ENCODE data around the gene ABLIM1. TPM values are rescaled to one million over a fixed set of nuclear protein-coding genes. Genes with fewer than 3 reads are reported as not detected.

ABLIM1 gene
- total RNA-seq, 2 experiments from 2014 or later: 119 to 128 TPM

DNA sequence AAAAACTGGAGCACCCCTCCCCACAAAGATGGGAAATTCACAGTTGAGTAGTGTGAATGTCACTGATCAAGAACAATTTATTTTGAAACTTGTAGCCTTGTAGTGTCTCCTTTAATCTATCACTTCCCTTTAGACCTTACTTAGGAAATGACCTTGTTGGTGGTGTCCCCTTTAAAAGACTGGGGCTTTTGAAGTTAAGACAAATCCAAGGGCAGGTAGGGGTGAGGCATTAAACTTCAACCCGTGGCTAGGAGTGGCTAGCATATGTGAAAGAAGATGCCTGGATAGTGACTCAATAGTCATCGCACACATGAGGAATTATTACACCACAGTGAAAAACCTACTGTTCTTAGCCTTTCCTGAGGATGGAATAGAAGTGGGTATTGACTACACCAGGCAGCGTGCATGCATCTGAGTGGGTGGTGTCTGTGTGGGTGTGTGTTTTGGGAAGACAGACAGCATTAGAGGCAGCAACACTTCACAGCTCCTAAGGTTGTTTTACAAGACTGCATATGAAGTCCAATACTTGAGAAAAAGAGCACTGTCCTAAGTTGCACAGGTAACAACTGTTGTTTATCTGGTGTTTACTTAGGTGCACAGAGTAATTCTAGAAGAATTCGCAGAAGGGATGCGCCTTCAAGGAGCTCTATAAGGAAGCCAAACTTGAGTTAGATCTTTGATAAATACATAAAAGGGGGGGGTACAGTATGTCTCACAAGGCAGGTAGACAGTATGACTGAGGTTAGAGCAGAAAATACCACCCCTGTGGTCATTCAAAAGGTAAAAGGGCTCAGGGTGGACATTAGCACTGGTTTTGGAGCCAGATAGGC, 32.9 kb downstream of the ABLIM1 start:
- intact Hi-C loops (cut with micrococcal nuclease): no loop called here
- H3K9me3 Mint-ChIP-seq: peaks cover 13% of the 10 kb centered on the region
- H3K27me3 Mint-ChIP-seq: peaks cover 12% of the 10 kb centered on the region
- H3K4me3 Mint-ChIP-seq: no peak overlapping the region
- no peaks in the 10 kb centered on the region for H3K4me1 Mint-ChIP-seq (ENCODE audit: low read depth)
- H3K27ac Mint-ChIP-seq: no peak overlapping the region
- no peaks in the 10 kb centered on the region for H3K36me3 Mint-ChIP-seq
- no peak for DNase-seq
- ChIA-PET POLR2A (no interaction called here), CTCF (no interaction called here)

DNA sequence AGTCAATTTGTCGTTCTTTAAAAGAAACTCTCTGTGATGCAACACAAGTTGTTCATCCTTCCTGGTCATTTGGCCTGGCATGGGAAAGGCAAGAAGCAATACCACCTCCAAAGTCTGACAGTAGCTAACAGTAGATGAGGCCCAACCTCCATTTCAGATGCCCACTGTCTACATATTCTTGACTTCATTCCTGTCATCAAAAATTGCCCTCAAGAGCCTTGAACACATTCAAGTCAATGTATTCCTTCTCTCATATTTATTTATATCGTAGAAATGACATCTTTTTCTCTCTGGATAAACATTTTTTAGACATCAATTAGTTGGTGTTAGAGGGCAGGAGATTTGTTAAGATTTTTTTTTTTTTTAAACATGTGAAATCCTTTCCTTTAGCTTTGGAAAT, 33.7 kb downstream of the ABLIM1 start:
- ChIA-PET CTCF (no interaction called here), POLR2A (no interaction called here)
- H3K4me1 Mint-ChIP-seq (ENCODE audit: low read depth): no peaks in the 10 kb centered on the region
- no peak overlapping the region for H3K27ac Mint-ChIP-seq
- no peaks in the 10 kb centered on the region for H3K36me3 Mint-ChIP-seq
- peaks cover 5% of the 10 kb centered on the region for H3K27me3 Mint-ChIP-seq
- H3K4me3 Mint-ChIP-seq: no peak overlapping the region
- intact Hi-C loops (cut with micrococcal nuclease): no loop called here
- peaks cover 13% of the 10 kb centered on the region for H3K9me3 Mint-ChIP-seq
- DNase-seq: no peak

DNA sequence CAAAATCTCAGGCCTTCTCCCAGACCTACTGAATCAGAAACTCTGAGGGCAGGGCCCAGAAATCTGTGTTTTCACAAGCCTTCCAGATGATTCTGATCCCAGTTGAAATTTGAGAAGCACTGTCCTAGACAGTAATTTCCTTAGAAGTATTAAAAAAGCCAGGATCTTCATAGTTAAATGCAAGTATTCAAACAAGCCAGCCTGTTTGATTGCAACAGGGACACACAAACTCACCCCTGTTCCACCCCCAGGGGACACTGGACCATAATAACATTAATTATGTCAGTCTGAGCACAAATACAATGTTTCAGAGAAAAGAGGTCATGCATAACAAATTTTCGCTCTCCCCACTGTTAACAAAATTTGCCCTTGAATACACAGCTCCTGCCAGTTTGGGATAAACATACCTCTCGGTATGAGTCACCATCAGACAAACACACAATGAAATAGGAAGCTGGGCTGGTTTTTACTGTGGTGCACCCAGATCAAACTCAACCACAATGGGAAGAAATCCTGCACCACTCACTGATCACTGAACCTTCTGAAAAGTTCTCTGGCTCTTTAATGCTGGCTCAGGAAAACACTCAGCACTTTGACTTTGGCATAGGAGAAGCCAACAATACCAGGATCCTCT, 34.3 kb downstream of the ABLIM1 start:
- Mint-ChIP-seq H3K4me1 (ENCODE audit: low read depth) (no peaks in the 10 kb centered on the region), H3K36me3 (no peaks in the 10 kb centered on the region)
- CTCF ChIA-PET: no interaction called here

DNA sequence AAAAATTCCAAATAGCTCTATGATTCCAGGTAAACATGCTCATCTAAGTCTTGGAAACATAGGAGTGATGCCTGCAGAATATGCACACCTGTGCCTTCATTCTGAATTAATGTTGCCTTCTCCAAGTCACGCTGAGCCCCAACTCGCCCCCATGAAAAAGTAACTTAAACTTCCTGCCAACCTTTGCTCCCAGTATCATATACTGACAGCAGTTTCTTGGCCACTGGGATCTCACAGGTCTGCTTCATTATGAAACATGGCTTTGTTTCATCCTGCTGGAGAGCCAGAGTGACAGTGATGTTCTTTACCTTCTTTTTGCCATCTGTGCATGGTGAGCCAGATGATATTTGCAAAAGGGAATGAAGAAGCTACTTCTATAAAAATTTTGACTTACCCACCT, 34.9 kb downstream of the ABLIM1 start:
- no peaks in the 10 kb centered on the region for H3K4me1 Mint-ChIP-seq (ENCODE audit: low read depth)
- no peak overlapping the region for H3K4me3 Mint-ChIP-seq
- ChIA-PET POLR2A (no interaction called here), CTCF (interaction anchor here (0.5 kb wide), 1 partner anchor 23 kb away, joined by 3 read pairs; no protein-coding TSS in a partner anchor)
- intact Hi-C loops (cut with micrococcal nuclease): no loop called here
- peaks cover 13% of the 10 kb centered on the region for H3K9me3 Mint-ChIP-seq
- DNase-seq: no peak
- no peak overlapping the region for H3K27ac Mint-ChIP-seq
- no peaks in the 10 kb centered on the region for H3K36me3 Mint-ChIP-seq
- no peaks in the 10 kb centered on the region for H3K27me3 Mint-ChIP-seq

More for the DNA sequence above, 34.3 kb downstream of the ABLIM1 start:
- no peak overlapping the region for H3K4me3 Mint-ChIP-seq
- DNase-seq: no peak
- peaks cover under 1% of the 10 kb centered on the region for H3K27me3 Mint-ChIP-seq
- H3K27ac Mint-ChIP-seq: no peak overlapping the region
- intact Hi-C loops (cut with micrococcal nuclease): no loop called here
- POLR2A ChIA-PET: no interaction called here
- peaks cover 13% of the 10 kb centered on the region for H3K9me3 Mint-ChIP-seq

DNA sequence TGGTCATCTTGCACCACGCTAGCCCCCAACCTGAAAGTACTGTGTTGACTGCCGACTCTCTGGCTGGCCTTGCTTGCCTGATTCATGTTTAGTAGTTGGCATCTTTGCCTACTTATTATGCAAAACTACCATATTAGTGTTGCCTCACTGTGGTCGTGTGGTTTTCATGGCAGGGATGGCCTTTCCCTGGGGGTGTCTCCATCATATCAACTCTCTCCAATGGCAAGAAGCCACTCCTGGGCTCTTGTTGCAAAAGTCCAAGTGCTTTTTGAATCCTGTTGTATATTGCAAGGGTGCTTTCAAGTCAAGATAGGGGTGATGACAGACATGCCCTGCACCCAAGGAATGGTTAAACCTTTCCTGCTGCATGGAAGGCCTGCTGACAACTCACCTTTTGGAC, 39.4 kb downstream of the ABLIM1 start:
- peaks cover 9% of the 10 kb centered on the region for H3K4me1 Mint-ChIP-seq (ENCODE audit: low read depth)
- peaks cover 2% of the 10 kb centered on the region for H3K9me3 Mint-ChIP-seq
- peaks cover 2% of the 10 kb centered on the region for H3K27me3 Mint-ChIP-seq
- no peak for DNase-seq
- intact Hi-C loops (cut with micrococcal nuclease): no loop called here
- POLR2A ChIA-PET: no interaction called here
- H3K36me3 Mint-ChIP-seq: no peaks in the 10 kb centered on the region
- CTCF ChIA-PET: no interaction called here
- no peak overlapping the region for H3K27ac Mint-ChIP-seq
- no peak overlapping the region for H3K4me3 Mint-ChIP-seq

DNA sequence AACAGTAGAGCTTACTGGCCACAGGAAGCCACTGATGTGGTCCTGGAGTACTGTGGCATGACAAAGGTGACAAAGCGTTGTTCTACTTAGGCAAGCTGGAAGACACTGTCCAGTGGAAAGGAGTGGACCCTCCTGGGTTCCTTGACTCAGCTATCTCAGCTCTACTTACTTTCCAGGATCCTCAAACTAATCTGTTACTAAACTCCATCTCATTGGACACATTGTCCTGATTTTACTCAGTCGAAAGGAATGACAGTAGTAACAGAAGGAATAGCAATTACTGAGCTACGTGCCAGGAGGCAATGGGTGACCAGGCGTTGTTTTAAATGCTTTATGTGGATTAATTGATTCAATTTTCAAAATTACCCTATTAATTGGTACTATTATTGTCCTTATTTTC, 41.6 kb downstream of the ABLIM1 start:
- CTCF ChIA-PET: interaction anchor here (0.5 to 1.3 kb wide), 2 partner anchors 67 to 78 kb away, joined by 3 to 5 read pairs; no protein-coding TSS in a partner anchor
- POLR2A ChIA-PET: no interaction called here
- peaks cover 2% of the 10 kb centered on the region for H3K27me3 Mint-ChIP-seq
- no peak for DNase-seq
- peaks cover 9% of the 10 kb centered on the region for H3K4me1 Mint-ChIP-seq (ENCODE audit: low read depth)
- no peak overlapping the region for H3K4me3 Mint-ChIP-seq
- no peaks in the 10 kb centered on the region for H3K36me3 Mint-ChIP-seq
- no peaks in the 10 kb centered on the region for H3K9me3 Mint-ChIP-seq
- no peak overlapping the region for H3K27ac Mint-ChIP-seq
- intact Hi-C loops (cut with micrococcal nuclease): no loop called here

DNA sequence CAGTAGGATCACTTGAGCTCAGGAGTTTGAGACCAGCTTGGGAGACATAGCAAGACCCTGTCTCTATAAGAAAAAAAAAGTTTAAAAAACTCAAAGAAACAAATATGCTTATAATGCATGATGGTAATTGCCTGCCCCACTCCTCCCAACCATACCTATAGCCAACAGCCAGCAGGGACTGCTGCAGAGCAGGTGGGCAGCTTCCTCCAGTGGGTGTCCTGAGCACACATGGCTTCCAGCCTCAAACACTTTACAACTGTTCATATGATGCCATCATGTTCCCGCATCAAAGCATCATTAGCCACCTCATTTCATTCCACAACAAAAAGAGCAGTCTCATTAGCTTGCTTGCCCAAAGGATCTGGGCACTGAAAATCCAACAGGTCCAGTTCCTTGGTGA, 42.0 kb downstream of the ABLIM1 start:
- Mint-ChIP-seq H3K4me1 (ENCODE audit: low read depth) (peaks cover 9% of the 10 kb centered on the region), H3K27me3 (peaks cover 2% of the 10 kb centered on the region), H3K4me3 (no peak overlapping the region), H3K36me3 (no peaks in the 10 kb centered on the region), H3K27ac (no peak overlapping the region), H3K9me3 (no peaks in the 10 kb centered on the region)
- no peak for DNase-seq
- ChIA-PET CTCF (interaction anchor here (0.6 to 1.3 kb wide), 2 partner anchors 67 to 772 kb away, joined by 3 to 5 read pairs; no protein-coding TSS in a partner anchor), POLR2A (interaction anchor here (0.6 to 0.9 kb wide), 3 partner anchors 18 to 995 kb away, joined by 3 to 6 read pairs (median 3); no protein-coding TSS in a partner anchor)
- intact Hi-C loops (cut with micrococcal nuclease): no loop called here

DNA sequence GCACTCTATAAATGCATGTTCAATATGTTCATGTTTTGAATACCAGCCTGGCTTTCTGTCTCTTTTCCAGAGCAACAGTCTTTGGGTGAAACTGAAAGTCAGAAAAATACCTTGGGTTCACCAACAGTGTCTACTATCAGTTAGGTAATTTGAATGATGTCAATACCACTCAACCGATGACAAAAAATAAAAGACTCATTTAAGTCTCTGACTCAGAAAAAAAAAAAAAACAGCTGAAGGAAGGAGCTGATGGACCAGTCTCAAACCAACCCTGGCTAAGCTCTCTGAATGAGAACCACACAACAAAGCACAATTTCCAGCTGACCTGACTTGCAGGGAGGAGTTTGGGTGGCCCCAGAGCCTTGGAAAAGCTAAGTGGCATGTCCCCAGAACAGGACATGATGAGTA, 42.5 kb downstream of the ABLIM1 start:
- DNase-seq: peak; percentile 53
- Mint-ChIP-seq H3K4me3 (no peak overlapping the region), H3K36me3 (no peaks in the 10 kb centered on the region), H3K4me1 (ENCODE audit: low read depth) (peaks cover 9% of the 10 kb centered on the region), H3K27ac (no peak overlapping the region), H3K27me3 (peaks cover 2% of the 10 kb centered on the region), H3K9me3 (no peaks in the 10 kb centered on the region)
- intact Hi-C loops (cut with micrococcal nuclease): loop anchor here (1.0 to 2.0 kb wide), 5 partner anchors 15 to 241 kb away; no protein-coding TSS in a partner anchor
- ChIA-PET POLR2A (interaction anchor here (0.6 to 0.9 kb wide), 3 partner anchors 19 to 995 kb away, joined by 3 to 6 read pairs (median 3); no protein-coding TSS in a partner anchor), CTCF (interaction anchor here (0.6 to 1.3 kb wide), 3 partner anchors 66 to 772 kb away, joined by 3 to 5 read pairs (median 3); no protein-coding TSS in a partner anchor)

DNA sequence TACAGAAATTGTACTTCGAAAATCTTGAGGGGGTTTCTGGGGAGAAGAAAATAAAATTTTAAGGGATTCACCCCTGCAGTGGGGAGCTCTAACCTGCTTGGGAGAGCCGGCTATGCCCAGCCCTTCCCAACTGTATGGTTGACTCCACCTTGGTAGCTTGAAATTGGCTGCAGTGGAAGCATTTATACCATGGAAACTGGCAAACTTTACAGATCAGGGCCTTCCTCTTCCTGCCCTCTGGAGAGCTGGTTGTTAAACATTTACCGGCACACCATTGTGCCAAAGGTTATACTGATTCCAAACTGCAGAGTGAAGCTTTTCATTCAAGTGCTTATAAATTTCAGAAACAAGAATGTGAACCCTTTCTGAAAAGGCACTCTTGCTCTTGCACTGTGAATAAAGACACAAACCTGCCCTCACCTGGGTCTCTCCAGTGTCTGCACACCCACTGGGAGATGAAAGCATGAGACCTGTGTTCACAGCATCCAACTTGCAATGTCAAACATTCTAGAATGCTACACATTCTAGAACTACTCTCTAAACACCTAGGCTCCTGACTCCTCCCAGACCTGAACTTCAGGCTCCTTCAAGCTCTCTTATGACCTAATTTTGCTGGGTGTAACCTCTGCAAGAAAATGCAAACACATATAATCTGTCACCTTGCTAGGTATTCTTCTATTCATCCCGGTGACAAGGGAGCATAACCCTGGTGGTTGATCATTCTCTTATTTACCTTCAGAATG, 44.7 kb downstream of the ABLIM1 start:
- H3K4me3 Mint-ChIP-seq: no peak overlapping the region

DNA sequence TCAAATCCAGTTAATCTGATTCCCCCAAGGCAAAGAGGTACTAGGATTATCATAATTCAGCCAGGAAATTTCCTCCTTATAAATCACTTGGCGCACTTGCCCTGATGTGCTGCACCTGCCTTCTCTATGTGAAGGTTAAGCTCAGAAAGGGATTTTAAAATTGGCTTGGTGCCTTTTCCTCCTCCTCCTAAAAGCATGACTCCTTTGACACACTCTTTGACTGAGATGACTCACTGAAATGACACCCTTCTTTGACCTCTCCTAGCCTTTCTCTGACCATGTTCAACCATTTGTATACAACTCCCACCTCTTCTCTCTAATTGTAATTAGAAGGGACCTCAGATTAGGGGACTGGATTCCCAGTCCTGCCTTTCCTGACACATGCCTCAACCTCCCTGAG, 46.5 kb downstream of the ABLIM1 start:
- no peak overlapping the region for H3K27ac Mint-ChIP-seq
- peaks cover 2% of the 10 kb centered on the region for H3K27me3 Mint-ChIP-seq
- peaks cover 9% of the 10 kb centered on the region for H3K4me1 Mint-ChIP-seq (ENCODE audit: low read depth)
- ChIA-PET POLR2A (no interaction called here), CTCF (interaction anchor here (1.0 kb wide), 1 partner anchor 156 kb away, joined by 3 read pairs; no protein-coding TSS in a partner anchor)
- no peaks in the 10 kb centered on the region for H3K36me3 Mint-ChIP-seq
- intact Hi-C loops (cut with micrococcal nuclease): no loop called here
- no peak overlapping the region for H3K4me3 Mint-ChIP-seq
- no peaks in the 10 kb centered on the region for H3K9me3 Mint-ChIP-seq
- DNase-seq: no peak

More for the DNA sequence above, 44.7 kb downstream of the ABLIM1 start:
- Mint-ChIP-seq H3K9me3 (no peaks in the 10 kb centered on the region), H3K36me3 (no peaks in the 10 kb centered on the region), H3K4me1 (ENCODE audit: low read depth) (peaks cover 9% of the 10 kb centered on the region), H3K27ac (no peak overlapping the region), H3K27me3 (peaks cover 2% of the 10 kb centered on the region)
- POLR2A ChIA-PET: no interaction called here
- intact Hi-C loops (cut with micrococcal nuclease): no loop called here
- DNase-seq: no peak
- CTCF ChIA-PET: interaction anchor here (0.7 kb wide), 1 partner anchor 82 kb away, joined by 4 read pairs; no protein-coding TSS in a partner anchor

DNA sequence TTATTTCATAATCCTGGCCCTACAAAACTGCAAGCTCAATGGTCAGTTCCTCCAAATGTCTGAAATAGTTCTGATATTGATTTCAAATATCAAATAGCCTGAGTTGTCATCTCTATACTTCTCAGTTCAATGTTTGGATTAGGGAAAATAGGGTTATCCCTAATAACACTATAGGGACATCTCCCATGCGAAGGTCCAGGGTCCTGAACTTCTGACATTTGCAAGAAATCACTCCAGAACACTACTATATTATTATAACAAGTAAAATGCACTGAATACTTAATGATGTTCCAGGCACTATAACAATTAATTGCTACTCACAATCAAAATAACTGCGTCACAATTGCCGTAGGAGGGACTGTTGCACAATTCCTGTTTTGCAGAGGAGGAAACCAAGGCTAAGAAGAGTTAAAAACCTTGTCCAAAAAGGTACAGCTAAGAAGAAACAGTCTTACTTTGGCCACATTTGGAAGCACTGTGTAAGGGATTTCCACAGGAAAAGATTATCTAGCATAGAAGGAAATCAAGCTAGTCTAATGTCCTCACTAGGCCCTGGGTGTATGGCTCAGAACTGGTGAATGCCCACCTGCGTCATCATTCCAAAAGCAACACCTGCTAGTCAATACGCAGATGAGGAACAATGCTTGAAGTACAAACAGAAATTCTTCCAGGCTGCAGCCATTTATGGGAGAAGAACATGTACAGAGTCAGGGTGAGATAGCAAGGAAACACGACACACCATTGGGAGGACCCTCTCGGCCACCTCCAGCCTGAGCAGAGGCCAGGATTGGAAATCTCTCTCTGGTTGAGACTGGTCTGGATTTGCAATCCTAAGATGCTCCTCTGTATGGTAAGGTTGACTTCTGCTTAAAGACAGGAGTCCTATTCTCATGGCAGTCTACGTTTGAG, 48.3 kb downstream of the ABLIM1 start:
- intact Hi-C loops (cut with micrococcal nuclease): no loop called here

More for the DNA sequence above, 48.3 kb downstream of the ABLIM1 start:
- H3K36me3 Mint-ChIP-seq: no peaks in the 10 kb centered on the region
- ChIA-PET POLR2A (interaction anchor here (0.6 kb wide), 1 partner anchor 27 kb away, joined by 4 read pairs; no protein-coding TSS in a partner anchor), CTCF (no interaction called here)
- H3K4me1 Mint-ChIP-seq (ENCODE audit: low read depth): no peaks in the 10 kb centered on the region
- no peak for DNase-seq
- H3K27me3 Mint-ChIP-seq: peaks cover 2% of the 10 kb centered on the region
- no peak overlapping the region for H3K4me3 Mint-ChIP-seq
- H3K27ac Mint-ChIP-seq: no peak overlapping the region
- H3K9me3 Mint-ChIP-seq: no peaks in the 10 kb centered on the region
